Measurements from ENCODE around the gene GEMIN8. TPM values are rescaled to one million over a fixed set of nuclear protein-coding genes. Genes with fewer than 3 reads are reported as not detected.

GEMIN8 gene
- total RNA-seq, 2 experiments from 2014 or later, result 10.2 to 11.1 TPM

DNA sequence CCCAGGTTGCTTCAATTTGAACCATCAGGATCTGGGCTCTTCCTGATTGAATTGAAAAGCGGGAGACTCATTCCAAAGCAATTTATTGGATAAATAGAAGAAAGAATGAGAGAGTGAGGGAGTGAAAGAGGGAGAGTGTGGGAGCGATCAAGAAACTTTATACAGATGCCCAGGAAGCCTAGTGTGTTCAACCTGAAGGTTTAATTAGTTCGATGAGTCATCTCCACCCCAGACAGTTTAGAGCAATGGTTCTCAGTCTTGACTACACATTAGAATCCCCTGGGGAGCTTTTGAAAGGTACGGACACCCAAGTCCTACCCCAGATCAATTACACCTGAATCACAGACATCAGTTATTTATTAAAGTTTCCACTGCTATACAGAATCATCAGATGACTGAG, 61.5 kb downstream of the GEMIN8 start:
- no peaks in the 10 kb centered on the region for H3K36me3 ChIP-seq (ENCODE audit: insufficient read depth, low read length)
- ChIA-PET CTCF (no interaction called here), POLR2A (no interaction called here)
- Mint-ChIP-seq H3K9me3 (no peaks in the 10 kb centered on the region), H3K27ac (no peak overlapping the region), H3K36me3 (ENCODE audit: low read depth) (no peaks in the 10 kb centered on the region), H3K4me1 (ENCODE audit: low read depth) (no peaks in the 10 kb centered on the region), H3K4me3 (no peak overlapping the region), H3K27me3 (no peaks in the 10 kb centered on the region)
- H3K9me3 ChIP-seq (ENCODE audit: control insufficient read depth in 1 of 2, insufficient read depth in 1 of 2, low read length in 2 of 2), result no peaks in the 10 kb centered on the region
- H3K27me3 ChIP-seq (ENCODE audit: control insufficient read depth in 1 of 2, insufficient read depth in 2 of 2, low read length in 2 of 2), result no peaks in the 10 kb centered on the region
- H3K27ac ChIP-seq (ENCODE audit: low read depth in 1 of 2, low read length in 2 of 2), result no peak overlapping the region
- no peak overlapping the region for H3K4me3 ChIP-seq (ENCODE audit: low read length)
- intact Hi-C loops (cut with DNase I, micrococcal nuclease), result no loop called here
- TF ChIP-seq, protein P1, sequence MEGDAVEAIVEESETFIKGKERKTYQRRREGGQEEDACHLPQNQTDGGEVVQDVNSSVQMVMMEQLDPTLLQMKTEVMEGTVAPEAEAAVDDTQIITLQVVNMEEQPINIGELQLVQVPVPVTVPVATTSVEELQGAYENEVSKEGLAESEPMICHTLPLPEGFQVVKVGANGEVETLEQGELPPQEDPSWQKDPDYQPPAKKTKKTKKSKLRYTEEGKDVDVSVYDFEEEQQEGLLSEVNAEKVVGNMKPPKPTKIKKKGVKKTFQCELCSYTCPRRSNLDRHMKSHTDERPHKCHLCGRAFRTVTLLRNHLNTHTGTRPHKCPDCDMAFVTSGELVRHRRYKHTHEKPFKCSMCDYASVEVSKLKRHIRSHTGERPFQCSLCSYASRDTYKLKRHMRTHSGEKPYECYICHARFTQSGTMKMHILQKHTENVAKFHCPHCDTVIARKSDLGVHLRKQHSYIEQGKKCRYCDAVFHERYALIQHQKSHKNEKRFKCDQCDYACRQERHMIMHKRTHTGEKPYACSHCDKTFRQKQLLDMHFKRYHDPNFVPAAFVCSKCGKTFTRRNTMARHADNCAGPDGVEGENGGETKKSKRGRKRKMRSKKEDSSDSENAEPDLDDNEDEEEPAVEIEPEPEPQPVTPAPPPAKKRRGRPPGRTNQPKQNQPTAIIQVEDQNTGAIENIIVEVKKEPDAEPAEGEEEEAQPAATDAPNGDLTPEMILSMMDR (IDR thresholded peaks at IDR 0.05), result no peak
- ATAC-seq (ENCODE audit: poor library complexity) (no peak), DNase-seq (no peak)
- H3K4me1 ChIP-seq (ENCODE audit: insufficient read depth, low read length), result no peaks in the 10 kb centered on the region

DNA sequence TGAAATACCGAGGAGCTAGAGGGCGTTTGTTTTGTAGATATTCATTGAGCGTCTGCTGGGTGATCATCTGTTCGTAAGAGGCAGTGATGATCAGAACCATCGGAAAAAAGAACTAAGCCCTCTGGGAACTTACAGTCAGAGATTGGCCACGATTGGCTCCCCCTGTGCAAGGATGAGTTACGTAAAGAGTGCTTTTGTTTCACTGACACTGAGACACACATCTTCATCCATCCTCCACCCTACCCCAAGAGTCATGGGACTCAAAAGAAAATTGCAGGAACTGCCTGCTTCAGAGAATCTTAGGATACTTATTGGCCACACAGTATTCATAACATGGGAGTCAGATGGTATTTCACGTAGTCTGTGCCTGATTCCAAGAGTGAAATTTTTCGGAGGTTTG, 62.1 kb downstream of the GEMIN8 start:
- no peak overlapping the region for H3K27ac Mint-ChIP-seq
- DNase-seq (no peak), ATAC-seq (ENCODE audit: poor library complexity) (no peak)
- Histone ChIP-seq H3K4me1 (ENCODE audit: insufficient read depth, low read length) (no peaks in the 10 kb centered on the region), H3K9me3 (ENCODE audit: control insufficient read depth in 1 of 2, insufficient read depth in 1 of 2, low read length in 2 of 2) (no peaks in the 10 kb centered on the region), H3K27me3 (ENCODE audit: control insufficient read depth in 1 of 2, insufficient read depth in 2 of 2, low read length in 2 of 2) (no peaks in the 10 kb centered on the region), H3K36me3 (ENCODE audit: insufficient read depth, low read length) (no peaks in the 10 kb centered on the region), H3K27ac (ENCODE audit: low read depth in 1 of 2, low read length in 2 of 2) (no peak overlapping the region), H3K4me3 (ENCODE audit: low read length) (no peak overlapping the region)
- intact Hi-C loops (cut with DNase I, micrococcal nuclease), result no loop called here
- CTCF ChIA-PET, result no interaction called here
- no peaks in the 10 kb centered on the region for H3K4me1 Mint-ChIP-seq (ENCODE audit: low read depth)
- TF ChIP-seq, protein P1 (IDR thresholded peaks at IDR 0.05), result no peak
- H3K36me3 Mint-ChIP-seq (ENCODE audit: low read depth), result no peaks in the 10 kb centered on the region
- H3K4me3 Mint-ChIP-seq, result no peak overlapping the region
- no peaks in the 10 kb centered on the region for H3K27me3 Mint-ChIP-seq
- no peaks in the 10 kb centered on the region for H3K9me3 Mint-ChIP-seq
- POLR2A ChIA-PET, result no interaction called here

DNA sequence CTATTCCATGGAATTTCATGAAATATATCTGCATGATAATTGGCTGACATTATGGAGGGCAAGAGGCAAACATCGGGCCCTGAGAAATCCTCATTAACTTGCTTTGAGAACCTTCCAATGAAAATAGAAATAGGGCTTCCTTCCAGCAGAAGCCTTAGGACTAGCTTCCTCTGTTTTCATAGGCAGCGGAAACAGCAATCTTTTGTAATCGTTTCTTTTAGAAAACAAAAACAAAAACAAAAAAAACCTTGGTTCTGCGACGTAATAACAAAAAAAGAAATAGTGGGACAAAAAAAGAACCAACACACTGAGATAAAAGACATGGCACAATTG, 62.9 kb downstream of the GEMIN8 start:
- no peaks in the 10 kb centered on the region for H3K4me1 ChIP-seq (ENCODE audit: insufficient read depth, low read length)
- CTCF ChIA-PET, result no interaction called here
- H3K27ac ChIP-seq (ENCODE audit: low read depth in 1 of 2, low read length in 2 of 2), result no peak overlapping the region
- H3K4me3 Mint-ChIP-seq, result no peak overlapping the region
- no peaks in the 10 kb centered on the region for H3K36me3 ChIP-seq (ENCODE audit: insufficient read depth, low read length)
- POLR2A ChIA-PET, result no interaction called here
- H3K4me1 Mint-ChIP-seq (ENCODE audit: low read depth), result no peaks in the 10 kb centered on the region
- no peak overlapping the region for H3K27ac Mint-ChIP-seq
- intact Hi-C loops (cut with DNase I, micrococcal nuclease), result no loop called here
- ATAC-seq (ENCODE audit: poor library complexity), result no peak
- H3K27me3 ChIP-seq (ENCODE audit: control insufficient read depth in 1 of 2, insufficient read depth in 2 of 2, low read length in 2 of 2), result no peaks in the 10 kb centered on the region
- no peaks in the 10 kb centered on the region for H3K9me3 ChIP-seq (ENCODE audit: control insufficient read depth in 1 of 2, insufficient read depth in 1 of 2, low read length in 2 of 2)
- TF ChIP-seq, protein P1 (IDR thresholded peaks at IDR 0.05), result no peak
- no peaks in the 10 kb centered on the region for H3K36me3 Mint-ChIP-seq (ENCODE audit: low read depth)
- no peaks in the 10 kb centered on the region for H3K9me3 Mint-ChIP-seq
- H3K4me3 ChIP-seq (ENCODE audit: low read length), result no peak overlapping the region
- H3K27me3 Mint-ChIP-seq, result no peaks in the 10 kb centered on the region
- DNase-seq, result no peak

All from CD4-positive, alpha-beta T cell (primary cell).